ENCODE measurements around the gene CD1E. TPM values are rescaled to one million over a fixed set of nuclear protein-coding genes. Genes with fewer than 3 reads are reported as not detected.
"Not testable (repeated sequence)": the region's sequence is repeated elsewhere in the genome, so short reads cannot be mapped to it uniquely, and the experiment has no call there.

The CD1E gene
- total RNA-seq (2014; rRNA removed; shearing (Covaris generic); ENCODE audit: low replicate concordance), result not detected in 2 replicates

DNA sequence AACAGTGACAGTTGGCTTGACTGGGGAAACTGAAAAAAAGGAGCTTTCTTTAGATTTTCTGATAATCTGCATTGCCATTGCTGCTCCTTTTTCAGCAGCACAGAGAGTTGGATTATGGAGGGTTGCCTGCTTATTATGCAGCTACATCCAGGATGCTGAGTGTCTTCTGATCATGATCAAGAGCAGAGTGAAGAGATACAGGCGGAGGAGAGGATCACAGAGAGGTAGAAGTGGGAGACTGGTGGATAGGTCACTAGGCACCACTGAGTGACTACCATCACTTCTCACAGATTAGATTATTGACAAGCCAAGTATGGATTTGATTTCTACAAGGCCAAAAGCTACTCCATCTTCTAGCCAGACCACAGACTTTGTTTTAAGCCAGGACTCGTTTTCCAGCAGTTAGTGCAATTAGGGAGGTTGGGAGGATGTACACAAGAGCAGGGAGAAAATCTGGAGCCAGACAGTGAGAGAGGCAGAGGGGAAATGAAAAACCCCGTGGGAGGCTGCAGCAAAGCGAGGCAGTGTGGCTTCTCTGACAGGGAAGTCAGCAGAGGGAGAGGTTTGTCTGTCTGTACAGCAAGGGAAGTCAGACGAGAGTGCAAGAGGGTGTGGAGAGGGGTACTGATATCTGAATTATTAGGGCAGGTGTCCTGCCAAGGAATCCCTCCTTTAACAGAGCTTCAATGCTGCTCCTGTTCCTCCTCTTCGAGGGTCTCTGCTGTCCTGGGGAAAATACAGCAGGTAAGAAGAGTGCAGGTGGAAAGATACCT lies at the start of gene CD1E:
Gene CD1E, plus strand, starts transcription at position 592 of the 773 bp plus-strand sequence. Its CDS starts 95 bp downstream, at position 687.
- in situ Hi-C loops (cut with HindIII; ENCODE audit: low pct_unique_long_range_greater_than_20kb, low sequenced_read_pairs), result no loop called here
- no peak for DNase-seq (ENCODE audit: low read depth)

DNA sequence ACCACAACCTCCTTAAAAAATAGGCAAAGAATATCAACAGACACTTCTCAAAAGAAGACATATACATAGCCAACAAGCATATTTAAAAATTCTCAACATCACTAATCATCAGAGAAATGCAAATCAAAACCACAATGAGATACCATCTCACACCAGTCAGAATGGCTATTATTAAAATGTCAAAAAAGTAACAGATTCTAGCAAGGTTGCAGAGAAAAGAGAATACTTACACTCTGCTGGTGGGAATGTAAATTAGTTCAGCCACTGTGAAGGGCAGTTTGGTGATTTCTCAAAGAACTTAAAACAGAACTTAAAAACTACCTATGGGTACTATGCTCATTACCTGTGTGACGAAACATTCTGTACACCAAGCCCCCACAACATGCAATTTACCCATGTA lies 43.1 kb upstream of the CD1E start:
- no peak for DNase-seq (ENCODE audit: low read depth)
- in situ Hi-C loops (cut with HindIII; ENCODE audit: low pct_unique_long_range_greater_than_20kb, low sequenced_read_pairs), result no loop called here

DNA sequence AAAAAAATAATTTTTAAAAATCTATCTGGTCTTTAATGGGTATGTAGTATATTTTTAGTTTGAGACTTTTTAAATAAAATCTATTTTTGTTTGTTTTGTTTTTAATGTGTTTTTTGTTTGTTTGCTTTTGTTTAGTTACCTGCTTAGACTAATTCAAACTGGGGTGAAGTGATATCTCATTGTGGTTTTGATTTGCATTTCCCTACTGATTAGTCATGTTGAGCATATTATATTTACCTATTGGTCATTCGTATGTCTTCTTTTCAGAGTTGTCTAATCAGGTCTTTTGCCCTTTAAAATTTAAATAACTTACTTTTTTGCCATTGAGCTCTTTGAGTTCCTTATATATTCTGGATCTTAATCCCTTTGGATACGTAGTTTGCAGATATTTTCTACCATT lies 42.6 kb upstream of the CD1E start:
- in situ Hi-C loops (cut with HindIII; ENCODE audit: low pct_unique_long_range_greater_than_20kb, low sequenced_read_pairs), result no loop called here

DNA sequence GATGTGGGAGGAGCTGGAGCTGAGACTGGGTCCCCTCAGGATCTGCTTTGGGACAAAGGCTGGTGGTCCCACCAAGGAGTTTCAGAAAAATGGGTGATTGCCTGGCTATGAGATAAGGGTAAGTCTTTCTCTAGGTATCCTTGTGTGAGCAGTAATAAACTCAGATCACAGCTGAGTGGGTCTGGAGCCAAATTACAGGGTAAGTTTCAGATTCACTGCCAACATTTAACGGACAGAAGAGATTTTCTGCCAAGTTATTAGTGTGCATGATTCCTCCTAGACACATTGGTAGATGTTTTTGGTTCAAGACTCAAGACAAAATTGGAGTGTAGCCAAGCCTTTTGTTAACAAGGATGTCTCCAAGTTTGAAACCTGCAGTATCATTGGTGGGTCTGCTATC lies 29.8 kb upstream of the CD1E start:
- no peak for DNase-seq (ENCODE audit: low read depth)
- in situ Hi-C loops (cut with HindIII; ENCODE audit: low pct_unique_long_range_greater_than_20kb, low sequenced_read_pairs), result no loop called here

More for the DNA sequence above, 42.6 kb upstream of the CD1E start:
- DNase-seq (ENCODE audit: low read depth), result no peak

DNA sequence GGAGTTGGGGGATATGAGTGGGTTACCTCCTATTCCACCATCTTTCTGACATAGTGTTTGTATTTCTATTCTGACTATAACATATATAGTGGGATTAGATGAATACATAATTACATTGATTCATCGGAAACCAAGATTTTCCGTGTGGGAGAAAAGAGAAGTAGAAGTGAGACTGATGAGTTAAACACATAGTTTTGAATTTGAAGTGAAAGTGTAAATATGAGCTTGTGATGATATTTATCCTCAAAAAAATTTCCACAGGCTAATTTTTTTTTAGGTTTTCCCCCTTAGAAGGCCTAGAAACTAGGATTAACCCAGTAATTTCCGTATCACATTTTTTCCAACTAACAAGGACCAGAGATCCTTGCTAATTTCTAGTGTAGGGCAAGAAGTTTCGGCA lies 29.3 kb upstream of the CD1E start:
- in situ Hi-C loops (cut with HindIII; ENCODE audit: low pct_unique_long_range_greater_than_20kb, low sequenced_read_pairs), result no loop called here
- DNase-seq (ENCODE audit: low read depth), result no peak

DNA sequence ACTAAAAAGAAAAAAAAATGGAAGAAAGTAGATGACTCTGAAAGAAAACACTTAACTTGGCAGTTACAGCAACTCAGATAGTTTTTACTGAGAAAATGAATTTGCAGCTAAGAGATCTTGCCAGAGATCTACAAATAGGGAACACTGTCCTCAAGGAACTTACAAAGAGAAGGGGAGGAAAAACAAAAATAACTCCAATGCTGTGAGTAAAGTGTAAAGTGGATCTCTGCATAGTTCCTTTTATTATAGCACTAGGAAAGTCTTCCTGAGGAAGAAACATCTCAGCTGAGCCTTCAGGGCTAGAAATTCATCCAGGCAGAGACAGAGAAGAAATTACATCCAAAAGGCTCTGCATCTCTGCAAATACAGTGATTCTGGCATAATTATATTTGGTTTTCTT lies 26.2 kb upstream of the CD1E start:
- no peak for DNase-seq (ENCODE audit: low read depth)
- in situ Hi-C loops (cut with HindIII; ENCODE audit: low pct_unique_long_range_greater_than_20kb, low sequenced_read_pairs), result no loop called here

DNA sequence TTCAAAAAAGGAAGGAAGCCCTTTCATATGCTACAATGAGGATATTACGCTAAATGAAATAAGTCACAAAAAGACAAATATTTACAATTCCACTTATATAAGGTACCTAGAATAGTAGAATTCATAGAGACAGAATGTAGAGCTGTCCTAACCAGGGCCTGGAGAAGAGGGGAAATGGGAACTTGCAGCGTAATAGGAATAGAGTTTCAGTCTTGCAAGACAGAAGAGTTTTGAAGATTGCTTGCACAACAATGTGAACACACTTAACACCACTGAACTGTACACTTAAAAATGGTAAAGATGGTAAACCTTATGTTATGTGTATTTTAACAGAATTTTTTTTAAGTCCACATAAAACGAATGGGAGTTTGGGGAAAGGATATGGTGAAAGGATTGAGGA lies 25.3 kb upstream of the CD1E start:
- no peak for DNase-seq (ENCODE audit: low read depth)
- in situ Hi-C loops (cut with HindIII; ENCODE audit: low pct_unique_long_range_greater_than_20kb, low sequenced_read_pairs), result no loop called here

DNA sequence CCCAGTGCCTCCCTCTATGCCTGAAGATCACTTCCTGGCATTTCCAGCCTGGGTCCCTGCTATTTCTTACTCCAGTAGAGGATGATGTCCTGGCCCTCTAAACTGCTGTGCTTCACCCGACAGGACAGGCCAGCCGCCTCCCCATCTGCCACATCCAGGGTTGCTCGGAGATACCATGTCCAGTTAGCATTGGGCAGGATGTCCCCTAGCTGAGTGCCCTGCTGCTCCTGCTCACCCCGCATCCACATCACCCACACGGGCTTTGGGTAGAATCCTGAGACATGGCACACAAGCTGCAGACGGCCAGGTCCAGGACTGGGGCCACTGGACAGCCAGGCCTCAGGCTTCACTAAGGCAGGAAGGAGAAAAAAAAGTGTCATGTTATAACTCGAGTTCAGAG lies 24.4 kb upstream of the CD1E start:
- in situ Hi-C loops (cut with HindIII; ENCODE audit: low pct_unique_long_range_greater_than_20kb, low sequenced_read_pairs), result no loop called here
- DNase-seq (ENCODE audit: low read depth), result no peak

DNA sequence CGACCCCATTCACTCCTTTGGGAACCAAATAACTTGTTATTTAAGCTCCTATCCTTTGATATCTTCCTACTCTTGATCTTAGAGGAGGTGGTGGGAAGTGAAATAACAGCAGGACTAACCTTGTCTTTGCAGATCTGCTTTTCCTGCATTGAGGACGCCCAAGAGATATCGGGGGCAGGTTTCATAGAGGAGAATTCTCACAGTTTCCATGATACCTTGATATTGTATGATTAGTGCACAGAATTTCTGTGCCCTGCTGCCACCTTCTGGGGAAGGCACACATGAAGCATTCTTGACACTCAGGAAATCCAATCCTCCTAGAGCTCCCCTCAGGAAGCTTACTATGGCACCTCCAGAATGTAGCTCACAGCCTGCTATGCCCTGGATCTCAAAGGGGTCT lies 24.0 kb upstream of the CD1E start:
- in situ Hi-C loops (cut with HindIII; ENCODE audit: low pct_unique_long_range_greater_than_20kb, low sequenced_read_pairs), result no loop called here
- DNase-seq (ENCODE audit: low read depth), result no peak

DNA sequence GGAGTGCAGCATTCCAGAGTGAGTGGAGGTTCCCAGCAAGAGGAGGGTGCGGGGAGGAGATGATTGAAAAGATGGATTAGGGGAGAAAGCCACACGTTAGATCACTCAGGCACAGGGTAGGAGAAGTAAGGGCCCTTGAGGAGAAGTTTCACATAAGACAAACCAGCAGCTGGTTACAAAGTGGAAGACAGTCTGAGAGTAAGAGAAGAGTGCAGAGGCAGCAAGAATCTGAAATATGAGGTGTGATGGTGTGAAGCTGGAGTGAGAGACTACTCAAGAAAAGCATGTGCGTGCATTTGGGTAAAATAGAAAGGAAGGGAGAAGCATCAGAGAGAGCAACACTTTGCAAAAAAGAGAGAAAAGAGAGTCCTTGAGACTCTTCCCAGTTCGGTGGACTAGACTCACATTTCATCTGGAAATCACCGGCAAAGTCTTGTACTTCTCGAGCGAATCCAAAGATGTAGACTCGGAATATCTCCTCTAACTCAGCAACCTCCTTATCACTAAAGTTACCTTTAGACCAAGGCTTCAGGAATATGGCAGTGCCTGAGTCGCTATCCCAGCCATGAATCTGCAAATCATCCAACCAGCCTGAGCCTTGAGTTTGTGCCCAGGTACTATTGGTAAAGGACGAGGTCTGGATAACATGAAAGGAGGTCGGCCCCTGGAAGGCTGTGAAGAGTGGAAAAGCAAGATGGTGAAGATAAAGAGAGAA lies 23.1 kb upstream of the CD1E start:
- DNase-seq (ENCODE audit: low read depth), result no peak
- in situ Hi-C loops (cut with HindIII; ENCODE audit: low pct_unique_long_range_greater_than_20kb, low sequenced_read_pairs), result no loop called here

DNA sequence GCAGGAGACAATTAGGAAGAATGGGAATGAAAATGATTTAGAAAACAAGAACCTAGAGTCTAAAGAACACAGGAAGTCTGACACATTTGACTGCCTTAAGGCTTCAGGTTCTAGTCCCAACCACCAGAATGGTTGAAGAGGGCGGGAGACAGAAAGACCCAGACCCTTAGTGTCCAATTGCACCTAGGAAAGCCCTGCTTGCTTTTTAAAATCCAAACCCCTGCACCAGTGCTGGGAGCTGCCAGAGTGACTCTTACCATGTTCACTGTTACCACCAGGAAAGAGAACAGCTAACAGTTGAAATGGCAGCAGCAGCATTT lies 22.6 kb upstream of the CD1E start:
- no peak for DNase-seq (ENCODE audit: low read depth)
- in situ Hi-C loops (cut with HindIII; ENCODE audit: low pct_unique_long_range_greater_than_20kb, low sequenced_read_pairs), result no loop called here

DNA sequence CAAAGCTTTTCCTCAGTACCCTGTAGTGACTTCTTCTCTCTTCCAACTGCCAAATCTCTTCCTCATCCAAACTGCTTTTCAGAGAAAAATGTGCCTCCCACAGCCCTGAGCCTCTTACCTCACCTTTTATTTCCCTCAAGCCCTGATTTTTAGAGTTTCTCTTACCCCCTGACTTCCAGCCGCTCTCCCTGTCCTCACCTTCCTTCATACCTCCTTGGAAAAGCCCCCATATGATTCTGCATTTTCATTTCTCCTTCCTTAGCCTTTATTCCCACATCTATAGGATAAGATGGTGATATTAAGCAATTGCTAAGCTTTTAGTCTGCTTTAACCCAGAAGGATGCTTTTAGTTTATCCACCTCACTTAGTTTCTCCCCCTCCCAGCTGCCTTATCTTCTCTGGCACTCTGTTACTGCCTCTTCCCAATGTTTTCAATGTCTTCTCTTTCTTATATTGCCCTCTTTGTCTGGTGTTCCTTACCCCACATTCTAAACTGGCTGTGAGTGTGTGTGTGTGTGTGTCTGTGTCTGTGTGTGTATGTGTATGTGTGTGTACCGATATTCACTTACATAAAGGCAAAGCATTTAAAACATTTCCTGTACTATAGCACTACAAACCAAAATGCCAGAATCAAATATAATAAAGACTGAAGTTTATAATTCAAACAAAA lies 22.1 kb upstream of the CD1E start, which contains the start of gene CD1B:
Gene CD1B, minus strand, starts transcription at position 51 of the 670 bp plus-strand sequence. CDS start 108 bp downstream, outside the sequence.
- in situ Hi-C loops (cut with HindIII; ENCODE audit: low pct_unique_long_range_greater_than_20kb, low sequenced_read_pairs), result no loop called here
- no peak for DNase-seq (ENCODE audit: low read depth)

DNA sequence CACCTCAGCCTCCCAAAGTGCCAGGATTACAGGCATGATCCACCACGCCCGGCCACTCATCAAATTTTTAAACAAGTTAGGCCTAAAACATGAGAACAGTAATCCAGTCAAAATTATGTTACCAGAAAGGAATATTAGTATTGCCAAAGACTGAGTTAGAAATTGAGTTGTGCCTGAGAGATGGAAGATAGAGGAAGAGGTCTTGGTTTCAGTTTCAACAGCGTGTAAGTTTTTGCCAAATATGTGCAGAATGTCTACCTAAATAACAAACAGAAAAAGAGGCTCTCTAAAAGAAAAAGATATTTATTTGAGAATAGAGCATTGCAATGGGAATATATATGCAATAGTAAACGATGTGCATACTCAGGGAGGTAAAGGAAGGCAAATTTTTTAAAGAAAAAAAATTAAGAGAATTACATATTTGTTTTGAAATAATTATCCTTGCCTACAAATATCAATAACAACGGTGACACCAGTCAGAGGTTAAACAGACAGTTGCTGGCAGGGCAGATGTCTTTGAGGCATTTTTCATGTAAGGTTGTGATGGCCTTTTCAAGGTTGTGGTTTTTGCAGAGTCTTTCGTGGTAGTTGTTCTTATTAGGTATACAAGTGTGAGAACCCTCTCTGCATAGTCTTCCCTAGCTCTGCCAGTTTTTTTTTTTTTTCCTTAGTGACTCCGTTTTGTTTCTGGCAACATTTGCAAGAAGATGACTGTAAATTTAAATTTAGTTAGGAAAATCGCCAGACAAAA lies 20.1 kb upstream of the CD1E start:
- no peak for DNase-seq (ENCODE audit: low read depth)
- in situ Hi-C loops (cut with HindIII; ENCODE audit: low pct_unique_long_range_greater_than_20kb, low sequenced_read_pairs), result no loop called here

DNA sequence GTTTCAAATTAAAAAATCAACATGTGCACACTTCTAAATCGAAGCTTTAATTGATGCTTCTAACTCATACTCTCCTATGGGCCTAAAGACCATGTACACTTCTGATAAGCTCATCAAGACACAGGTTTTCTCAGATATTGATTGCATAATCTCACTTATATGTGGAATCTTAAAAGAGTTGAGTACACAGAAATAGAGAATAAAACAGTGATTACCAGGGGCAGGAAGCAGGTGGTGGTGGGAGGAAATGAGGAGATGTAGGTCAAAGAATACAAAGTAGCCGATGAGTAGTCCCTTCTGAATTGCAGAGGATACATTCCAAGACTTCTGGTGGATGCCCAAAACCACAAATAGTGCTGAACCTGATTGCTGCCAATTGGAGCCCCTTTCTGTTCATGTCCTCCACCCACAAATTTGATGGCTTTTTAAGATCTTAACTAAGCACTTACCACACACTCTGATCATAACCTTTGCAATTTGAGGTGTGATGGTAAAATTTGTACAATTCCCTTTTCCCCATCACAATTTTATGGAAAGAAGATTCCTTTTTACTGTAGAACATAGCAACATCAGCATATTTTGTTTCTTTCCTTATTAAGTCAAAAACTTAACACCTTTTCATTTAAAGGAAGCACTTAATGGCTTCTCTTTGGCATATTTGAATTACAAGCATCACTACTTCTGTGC lies 19.0 kb upstream of the CD1E start:
- DNase-seq (ENCODE audit: low read depth), result no peak
- in situ Hi-C loops (cut with HindIII; ENCODE audit: low pct_unique_long_range_greater_than_20kb, low sequenced_read_pairs), result no loop called here

DNA sequence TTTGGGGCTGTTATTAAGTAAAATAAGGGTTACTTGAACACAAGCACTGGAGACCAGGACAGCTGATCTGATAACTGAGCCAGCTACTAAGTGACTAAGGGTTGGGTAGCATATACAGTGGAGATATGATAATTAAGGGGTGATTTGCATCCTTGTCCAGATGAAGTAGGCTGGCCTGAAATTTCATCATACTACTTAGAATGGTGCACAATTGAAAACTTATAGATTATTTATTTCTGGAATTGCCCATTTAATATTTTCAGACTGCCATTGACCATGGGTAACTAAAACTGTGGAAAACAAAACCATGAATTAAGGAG lies 18.5 kb upstream of the CD1E start:
- in situ Hi-C loops (cut with HindIII; ENCODE audit: low pct_unique_long_range_greater_than_20kb, low sequenced_read_pairs), result no loop called here

DNA sequence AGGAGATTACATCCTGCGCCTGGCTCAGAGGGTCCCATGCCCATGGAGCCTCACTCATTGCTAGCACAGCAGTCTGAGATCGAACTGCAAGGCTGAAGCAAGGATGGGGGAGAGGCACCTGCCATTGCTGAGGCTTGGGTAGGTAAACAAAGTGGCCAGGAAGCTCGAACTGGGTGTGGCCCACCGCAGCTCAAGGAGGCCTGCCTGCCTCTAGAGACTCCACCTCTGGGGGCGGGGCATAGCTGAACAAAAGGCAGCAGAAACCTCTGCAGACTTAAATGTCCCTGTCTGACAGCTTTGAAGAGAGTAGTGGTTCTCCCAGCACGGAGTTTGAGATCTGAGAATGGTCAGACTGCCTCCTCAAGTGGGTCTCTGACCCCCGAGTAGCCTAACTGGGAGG lies 17.3 kb upstream of the CD1E start:
- in situ Hi-C loops (cut with HindIII; ENCODE audit: low pct_unique_long_range_greater_than_20kb, low sequenced_read_pairs); DNase-seq (ENCODE audit: low read depth): not testable (repeated sequence)

More for the DNA sequence above, 18.5 kb upstream of the CD1E start:
- DNase-seq (ENCODE audit: low read depth), result no peak

DNA sequence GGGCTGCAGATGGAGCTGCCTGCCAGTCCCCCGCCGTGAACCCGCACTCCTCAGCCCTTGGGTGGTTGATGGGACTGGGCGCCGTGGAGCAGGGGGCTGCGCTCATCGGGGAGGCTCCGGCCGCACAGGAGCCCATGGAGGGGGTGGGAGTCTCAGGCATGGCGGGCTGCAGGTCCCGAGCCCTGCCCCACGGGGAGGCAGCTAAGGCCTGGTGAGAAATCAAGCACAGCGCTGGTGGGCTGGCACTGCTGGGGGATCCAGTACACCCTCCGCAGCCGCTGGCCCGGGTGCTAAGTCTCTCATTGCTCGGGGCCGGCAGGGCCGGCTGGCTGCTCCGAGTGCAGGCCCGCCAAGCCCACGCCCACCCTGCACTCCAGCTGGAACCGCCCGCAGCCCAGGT lies 4.7 kb upstream of the CD1E start:
- in situ Hi-C loops (cut with HindIII; ENCODE audit: low pct_unique_long_range_greater_than_20kb, low sequenced_read_pairs); DNase-seq (ENCODE audit: low read depth): not testable (repeated sequence)

DNA sequence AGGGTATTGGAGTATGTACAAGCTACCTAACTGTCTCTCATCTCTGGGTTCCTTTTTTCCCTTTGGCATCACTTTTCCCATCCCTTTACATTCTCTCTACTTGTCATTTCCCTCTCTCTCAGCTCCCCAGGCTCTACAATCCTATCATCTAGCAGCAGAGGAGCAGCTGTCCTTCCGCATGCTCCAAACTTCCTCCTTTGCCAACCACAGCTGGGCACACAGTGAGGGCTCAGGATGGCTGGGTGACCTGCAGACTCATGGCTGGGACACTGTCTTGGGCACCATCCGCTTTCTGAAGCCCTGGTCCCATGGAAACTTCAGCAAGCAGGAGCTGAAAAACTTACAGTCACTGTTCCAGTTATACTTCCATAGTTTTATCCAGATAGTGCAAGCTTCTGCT lies 561 bp downstream of the CD1E start:
- in situ Hi-C loops (cut with HindIII; ENCODE audit: low pct_unique_long_range_greater_than_20kb, low sequenced_read_pairs), result no loop called here

More for the DNA sequence above, 561 bp downstream of the CD1E start:
- no peak for DNase-seq (ENCODE audit: low read depth)

All from Caki2 (cell line).